Epithelial cell of proximal tubule (primary cell): ENCODE data around the gene PSMG1. TPM values are rescaled to one million over a fixed set of nuclear protein-coding genes. Genes with fewer than 3 reads are reported as not detected.
"Not testable (repeated sequence)": the region's sequence is repeated elsewhere in the genome, so short reads cannot be mapped to it uniquely, and the experiment has no call there.

Experiments
- DNase-seq: peaks from one replicate; pipeline ENCODE4 v3.0.0-alpha.2; 2011; ENCODE audit warnings: low read depth
- H3K4me3 ChIP-seq: 2 replicates; pipeline ENCODE4 v1.5.1; 2011; ENCODE audit warnings: low read depth, mild to moderate bottlenecking, low read length
- CTCF ChIP-seq: conservative IDR thresholded peaks from 2 replicates; pipeline ENCODE4 v1.5.1; 2012; ENCODE audit warnings: low read depth, mild to moderate bottlenecking, low read length
- total RNA-seq: library from RNA; depleted of rRNA; stranded (reverse); fragments of >200 nt; gene quantifications from 2 replicates; pipeline ENCODE4 v1.2.3, GENCODE V29; 2015

PSMG1 gene
- total RNA-seq, 1 donor from 2014 or later = 47.1 TPM

DNA sequence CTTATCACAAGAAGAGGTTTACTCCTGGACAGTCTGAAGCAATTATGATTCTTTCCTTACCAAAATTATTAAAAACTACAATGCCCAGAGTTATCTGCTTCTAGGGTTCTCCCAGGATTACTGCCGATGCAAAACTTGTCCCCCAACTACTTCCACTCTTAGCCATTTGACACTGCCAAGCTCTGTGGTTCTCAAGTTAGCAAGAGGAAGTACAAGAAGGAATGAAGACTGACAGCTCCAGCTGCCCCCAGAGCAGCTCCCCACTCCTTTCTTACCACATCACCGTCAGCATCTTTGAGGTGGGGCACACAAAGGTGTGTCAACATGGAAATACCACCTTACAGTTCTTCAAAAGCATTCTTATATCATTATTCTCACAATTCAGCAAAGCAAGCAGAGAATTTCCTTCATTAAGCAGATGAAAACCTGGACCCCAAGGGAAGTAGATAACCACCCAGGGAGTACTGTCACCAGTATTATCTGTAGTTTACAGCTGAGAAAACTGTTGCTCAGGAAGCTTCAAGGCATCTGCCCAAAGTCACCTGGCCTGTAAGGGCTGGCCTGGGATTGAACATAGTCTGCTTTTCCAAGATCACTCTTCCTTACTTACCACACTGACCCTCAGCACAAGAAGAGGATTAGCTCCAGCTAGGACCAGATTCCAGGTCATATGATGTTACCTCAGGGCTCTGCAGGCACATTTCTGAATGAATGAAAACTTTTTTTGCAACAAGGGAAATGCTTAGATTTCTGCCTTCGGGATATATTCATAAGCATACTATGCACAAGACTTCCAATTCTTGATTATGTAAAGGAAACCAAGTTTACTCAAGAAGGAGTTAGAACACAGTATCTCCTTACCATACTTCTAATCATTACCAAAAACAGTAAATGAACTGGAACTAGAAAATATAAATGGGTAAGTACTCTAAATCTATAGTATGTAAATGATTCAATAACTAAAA, 9.3 kb downstream of the PSMG1 start:
- no peak overlapping the region for H3K4me3 ChIP-seq
- no peak for DNase-seq
- TF ChIP-seq CTCF = no peak

DNA sequence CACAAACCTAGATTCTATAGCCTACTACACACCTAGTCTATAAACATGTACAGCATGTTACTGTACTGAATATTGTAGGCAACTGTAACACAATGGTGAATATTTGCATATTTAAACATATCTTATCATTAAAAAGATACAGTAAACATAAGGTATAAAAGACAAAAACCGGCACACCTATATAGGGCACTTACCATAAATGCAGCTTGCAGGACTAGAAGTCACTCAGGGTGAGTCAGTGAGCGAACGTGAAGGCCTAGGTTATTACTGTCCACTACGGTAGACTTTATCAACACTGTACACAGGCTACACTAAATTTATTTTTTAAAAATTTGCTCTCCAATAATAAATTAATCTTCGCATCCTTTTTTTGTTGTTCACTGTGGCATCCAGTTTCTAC, 13.3 kb downstream of the PSMG1 start:
- DNase-seq = no peak
- TF ChIP-seq CTCF = no peak
- H3K4me3 ChIP-seq = no peak overlapping the region

DNA sequence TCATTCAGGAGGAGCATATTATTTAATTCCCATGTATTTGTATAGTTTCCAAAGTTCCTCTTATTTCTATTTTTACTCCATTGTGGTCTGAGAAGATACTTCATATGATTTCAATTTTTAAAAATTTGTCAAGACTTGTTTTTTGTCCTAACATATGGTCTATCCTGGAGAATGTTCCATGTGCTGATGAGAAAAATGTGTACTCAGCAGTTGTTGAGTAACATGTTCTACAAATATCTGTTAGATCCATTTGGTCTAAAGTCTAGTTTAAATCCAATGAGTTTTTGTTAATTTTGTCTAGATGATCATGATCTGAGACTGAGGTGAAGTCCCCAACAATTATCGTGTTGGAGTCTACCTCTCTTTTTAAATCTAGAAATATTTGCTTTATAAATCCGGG, 14.5 kb downstream of the PSMG1 start:
- no peak overlapping the region for H3K4me3 ChIP-seq
- DNase-seq = no peak
- no peak for TF ChIP-seq CTCF

- DNase-seq = no peak
- no peak for TF ChIP-seq CTCF
- no peak overlapping the region for H3K4me3 ChIP-seq
Observed at GRCh38 chr21:39164523-39164922, 18.7 kb downstream of the PSMG1 start.

- no peak overlapping the region for H3K4me3 ChIP-seq
- no peak for DNase-seq
- TF ChIP-seq CTCF = no peak
Observed at GRCh38 chr21:39161064-39161463, 22.2 kb downstream of the PSMG1 start.

- H3K4me3 ChIP-seq = no peak overlapping the region
- no peak for TF ChIP-seq CTCF
- DNase-seq = no peak
Observed at GRCh38 chr21:39159342-39160063, 23.7 kb downstream of the PSMG1 start.

- H3K4me3 ChIP-seq, DNase-seq: not testable (repeated sequence)
Observed at GRCh38 chr21:39157241-39157640, 26.0 kb downstream of the PSMG1 start.
